Measurements from ENCODE around the gene PDIA3.

DNA sequence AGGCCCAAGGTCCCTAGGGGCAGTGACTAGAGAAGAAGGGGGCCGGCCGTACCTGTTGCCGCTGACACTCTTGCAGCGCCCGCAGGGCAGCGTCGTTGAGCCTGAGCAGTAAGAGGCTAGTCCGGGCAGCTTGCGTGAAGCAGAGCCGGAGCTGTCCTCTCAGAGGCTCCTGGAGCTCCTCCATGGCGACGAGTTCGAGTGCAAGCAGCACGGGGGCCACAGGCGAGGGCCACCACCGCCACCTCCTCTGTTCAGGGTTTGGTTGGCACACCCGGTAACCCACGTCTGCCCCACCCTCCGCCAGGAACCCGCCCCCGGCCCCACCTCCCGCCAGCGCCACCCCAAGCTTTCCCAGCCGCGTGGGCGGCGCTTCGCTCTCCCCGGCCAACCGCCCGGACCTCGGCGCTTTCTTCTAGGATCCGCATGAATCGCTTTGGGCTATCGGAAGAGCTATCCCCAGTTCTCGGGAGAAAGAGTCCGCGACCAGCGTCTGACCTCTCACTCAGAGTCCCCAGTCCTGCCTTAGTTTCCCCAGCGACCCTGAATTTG lies 30.6 kb downstream of the PDIA3 start, which contains the start of gene ELL3:
- TF ChIP-seq, protein P1, sequence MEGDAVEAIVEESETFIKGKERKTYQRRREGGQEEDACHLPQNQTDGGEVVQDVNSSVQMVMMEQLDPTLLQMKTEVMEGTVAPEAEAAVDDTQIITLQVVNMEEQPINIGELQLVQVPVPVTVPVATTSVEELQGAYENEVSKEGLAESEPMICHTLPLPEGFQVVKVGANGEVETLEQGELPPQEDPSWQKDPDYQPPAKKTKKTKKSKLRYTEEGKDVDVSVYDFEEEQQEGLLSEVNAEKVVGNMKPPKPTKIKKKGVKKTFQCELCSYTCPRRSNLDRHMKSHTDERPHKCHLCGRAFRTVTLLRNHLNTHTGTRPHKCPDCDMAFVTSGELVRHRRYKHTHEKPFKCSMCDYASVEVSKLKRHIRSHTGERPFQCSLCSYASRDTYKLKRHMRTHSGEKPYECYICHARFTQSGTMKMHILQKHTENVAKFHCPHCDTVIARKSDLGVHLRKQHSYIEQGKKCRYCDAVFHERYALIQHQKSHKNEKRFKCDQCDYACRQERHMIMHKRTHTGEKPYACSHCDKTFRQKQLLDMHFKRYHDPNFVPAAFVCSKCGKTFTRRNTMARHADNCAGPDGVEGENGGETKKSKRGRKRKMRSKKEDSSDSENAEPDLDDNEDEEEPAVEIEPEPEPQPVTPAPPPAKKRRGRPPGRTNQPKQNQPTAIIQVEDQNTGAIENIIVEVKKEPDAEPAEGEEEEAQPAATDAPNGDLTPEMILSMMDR (conservative IDR thresholded peaks at IDR 0.05; ENCODE audit: low read length): no peak
- TF ChIP-seq EZH2phosphoT487 (IDR thresholded peaks at IDR 0.05; ENCODE audit: borderline replicate concordance, low read depth, low read length): no peak

Data from OCI-LY7 (cell line).